Stimulated activated CD4-positive, alpha-beta T cell treated with anti-CD3 and anti-CD28 coated beads, Interleukin-15, amount 100 ng/mL, for 1 hour (primary cell): ENCODE data around the gene C8G.

Source experiments
- DNase-seq, 2 donors: peaks; one replicate each; pipeline ENCODE4 v3.0.0-alpha.2; 2020; ENCODE audit warnings: low read depth in 1 of 2, low spot score in 1 of 2

C8G gene

DNA sequence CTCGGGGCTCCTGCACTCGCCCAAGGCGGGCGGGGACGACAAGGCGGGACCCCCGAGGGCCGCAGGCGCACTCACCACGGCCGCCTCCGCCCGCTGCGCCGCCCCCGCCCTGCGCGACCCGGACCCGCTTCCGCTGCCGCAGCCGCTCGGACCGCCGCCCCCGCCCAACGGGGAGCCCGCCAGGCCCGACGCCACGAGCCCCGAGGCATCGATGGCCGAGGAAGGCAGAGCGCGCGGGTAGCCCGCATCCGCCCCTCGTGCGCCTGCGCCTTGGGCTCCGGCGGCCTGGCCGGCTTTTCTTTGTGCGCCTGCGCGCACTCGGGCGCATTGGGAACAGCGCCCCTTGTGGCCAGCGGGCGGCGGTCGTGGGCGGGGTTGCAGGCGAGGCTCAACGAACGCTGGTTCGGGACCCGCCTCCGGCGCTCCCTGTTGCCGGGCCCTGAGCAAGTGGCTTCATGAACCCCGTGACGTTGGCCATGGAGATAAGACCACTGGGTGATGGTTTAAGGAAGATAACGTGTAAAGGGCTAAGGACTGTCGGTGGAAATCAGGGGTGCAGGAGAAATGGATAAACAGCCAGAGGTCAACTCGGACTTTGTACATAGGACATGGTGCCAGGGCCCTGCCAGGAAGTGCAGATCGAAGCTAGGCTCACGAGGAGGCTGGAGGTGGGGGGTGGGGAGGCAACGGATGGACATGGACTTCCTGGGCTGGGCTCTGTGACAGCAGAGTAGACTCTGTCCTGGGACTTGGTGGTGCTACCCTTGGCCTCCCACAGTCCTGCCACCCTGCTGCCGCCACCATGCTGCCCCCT is at the start of gene C8G, which contains the start of gene FBXW5:
Gene C8G (plus strand): TSS at position 725 of the 814 bp plus-strand sequence. CDS start 78 bp downstream, at position 803.
Gene FBXW5 (minus strand): TSS at position 220 of the 814 bp plus-strand sequence. CDS start 655 bp downstream, outside the sequence.
- peak; percentile 91 to 93 for DNase-seq

DNA sequence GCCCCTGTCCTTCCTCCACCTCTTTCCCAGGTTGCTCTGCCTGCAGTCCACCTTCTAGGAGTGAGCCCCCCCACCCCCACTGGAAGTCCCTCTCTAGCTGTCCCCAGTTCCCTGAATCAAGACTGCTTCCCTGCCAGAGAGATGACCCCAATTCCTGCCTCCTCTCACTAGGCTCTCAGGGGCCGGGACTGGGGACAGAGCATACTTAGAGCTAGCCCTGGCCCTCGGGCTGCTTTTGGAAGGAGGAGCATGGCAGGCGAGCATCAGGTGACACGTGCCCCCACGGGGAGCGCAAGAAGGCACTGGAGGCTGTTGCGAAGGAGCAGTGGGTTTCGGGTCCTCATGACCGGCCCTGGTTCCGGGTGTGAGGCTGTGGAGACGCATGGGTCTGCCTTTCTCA is 49.0 kb upstream of the C8G start:
- no peak for DNase-seq

DNA sequence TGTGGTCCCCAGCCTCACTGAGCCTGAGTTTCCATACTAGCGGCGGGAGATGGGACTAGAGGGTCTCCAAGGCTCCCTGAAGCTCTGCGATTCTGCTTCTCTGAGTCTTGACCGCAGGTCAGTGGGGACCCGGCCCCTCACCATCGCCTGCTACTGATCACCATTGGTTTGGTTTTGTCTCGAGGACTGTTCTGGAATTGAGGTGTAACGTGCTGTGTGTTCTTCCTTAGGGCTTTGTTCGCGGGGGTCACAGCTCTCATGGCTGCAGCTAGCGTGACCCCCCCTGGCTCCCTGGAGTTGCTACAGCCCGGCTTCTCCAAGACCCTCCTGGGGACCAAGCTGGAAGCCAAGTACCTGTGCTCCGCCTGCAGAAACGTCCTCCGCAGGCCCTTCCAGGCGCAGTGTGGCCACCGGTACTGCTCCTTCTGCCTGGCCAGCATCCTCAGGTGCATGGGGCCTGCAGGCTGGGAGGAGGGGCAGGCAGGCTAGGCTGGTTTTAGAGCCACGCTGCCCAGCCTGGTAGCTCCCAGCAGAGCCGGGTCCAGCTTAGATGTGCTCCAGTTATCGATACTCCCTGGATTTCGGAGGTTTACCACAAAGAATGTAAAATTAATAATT is 46.5 kb upstream of the C8G start:
- no peak for DNase-seq

DNA sequence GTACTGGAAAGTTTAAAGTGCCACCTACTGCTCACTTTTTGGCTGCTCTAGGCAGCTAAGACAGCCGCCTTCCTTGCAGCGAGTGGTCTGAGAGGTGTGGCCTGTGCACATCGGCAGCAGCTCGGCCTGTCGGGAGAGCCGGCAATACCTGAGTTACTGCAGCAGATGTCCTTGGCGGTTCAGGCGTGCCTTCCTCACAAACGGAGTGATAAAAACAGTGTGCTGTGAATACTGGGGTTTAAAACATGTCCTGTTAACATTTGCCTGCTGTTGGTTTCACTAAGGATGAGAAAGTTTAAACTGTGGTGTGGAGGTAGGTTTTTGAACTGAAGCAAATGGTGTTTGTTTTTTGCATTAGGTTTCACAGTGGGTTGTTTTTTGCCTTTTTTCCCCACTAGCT is 45.8 kb upstream of the C8G start:
- no peak for DNase-seq

DNA sequence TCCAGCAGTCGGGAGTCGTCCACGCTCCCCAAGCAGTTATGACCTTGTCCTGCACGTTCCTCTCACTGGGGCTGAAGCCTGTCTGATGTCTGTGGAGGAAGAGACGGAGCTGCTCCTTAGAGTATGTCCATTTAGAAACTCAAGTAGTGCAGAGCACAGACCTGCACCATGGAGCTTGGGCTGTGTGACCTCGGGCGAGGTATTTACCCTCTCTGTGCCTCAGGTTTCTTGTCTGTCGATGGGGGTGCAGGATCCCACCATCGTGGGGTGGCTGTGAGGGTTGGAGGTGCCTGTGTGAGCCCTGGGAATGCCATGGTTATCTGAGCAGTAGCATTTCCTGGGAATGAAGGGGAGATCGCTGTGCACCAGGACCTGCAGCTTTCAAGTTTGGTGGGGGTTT is 44.5 kb upstream of the C8G start:
- DNase-seq = no peak

DNA sequence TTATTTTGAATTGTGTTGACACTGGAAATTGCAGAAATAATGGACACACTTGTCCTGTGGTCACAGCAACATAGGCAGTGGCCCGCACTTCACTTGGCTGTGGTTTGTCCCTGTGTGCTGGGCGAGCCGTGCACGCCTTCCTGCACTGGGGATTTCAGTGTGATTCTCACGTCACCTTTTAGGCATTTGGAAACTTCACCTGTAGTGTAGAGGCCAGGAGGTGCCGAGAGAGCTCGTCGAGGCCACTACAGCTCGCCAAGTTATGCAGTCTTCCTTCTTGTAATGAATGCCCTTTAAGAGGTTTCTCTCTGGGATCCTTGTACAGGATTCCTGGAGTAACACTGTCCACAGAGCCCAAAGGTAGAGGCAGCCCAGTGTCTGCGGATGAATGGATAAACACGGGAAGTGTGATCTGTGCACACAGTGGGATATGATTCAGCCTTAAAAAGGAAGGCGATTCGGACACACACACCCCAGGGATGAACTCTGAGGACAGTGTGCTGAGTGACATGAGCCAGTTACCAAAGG is 44.0 kb upstream of the C8G start:
- DNase-seq = no peak

DNA sequence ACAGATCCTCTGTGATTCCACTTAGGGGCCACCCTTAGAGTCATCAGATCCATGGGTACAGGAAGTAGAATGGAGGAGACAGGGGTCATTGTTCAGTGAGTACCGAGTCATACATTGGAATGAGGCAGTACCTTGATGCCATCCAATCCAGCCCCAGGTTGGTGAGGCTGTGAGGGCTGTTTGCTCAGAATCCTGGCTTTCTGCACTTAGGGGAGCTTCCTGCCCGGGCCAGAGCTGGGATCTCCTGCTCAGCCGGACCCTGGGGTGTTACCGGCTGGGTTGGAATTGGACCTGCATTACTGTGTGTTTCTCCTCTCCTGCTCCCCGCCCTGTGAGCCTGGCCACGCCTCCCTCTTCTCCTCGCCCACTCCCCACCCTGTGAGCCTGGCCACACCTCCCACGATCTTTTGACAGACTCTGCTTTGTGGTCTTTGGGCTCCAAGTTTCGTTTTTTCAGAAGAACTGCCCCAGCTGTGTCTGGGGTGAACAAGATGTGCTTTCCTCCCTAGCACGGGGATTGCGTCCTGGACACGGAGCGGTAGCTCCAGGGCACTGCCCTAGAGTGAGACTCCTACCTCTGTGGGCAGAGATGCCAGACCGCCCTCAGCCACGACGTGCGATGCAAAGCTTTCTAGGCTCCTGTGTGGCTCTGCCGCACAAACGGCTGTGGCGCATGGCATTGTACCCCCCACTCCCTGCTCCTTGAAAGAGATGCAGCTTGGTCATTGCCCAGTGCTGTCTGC is 43.4 kb upstream of the C8G start:
- DNase-seq = peak; percentile 35 to 57

DNA sequence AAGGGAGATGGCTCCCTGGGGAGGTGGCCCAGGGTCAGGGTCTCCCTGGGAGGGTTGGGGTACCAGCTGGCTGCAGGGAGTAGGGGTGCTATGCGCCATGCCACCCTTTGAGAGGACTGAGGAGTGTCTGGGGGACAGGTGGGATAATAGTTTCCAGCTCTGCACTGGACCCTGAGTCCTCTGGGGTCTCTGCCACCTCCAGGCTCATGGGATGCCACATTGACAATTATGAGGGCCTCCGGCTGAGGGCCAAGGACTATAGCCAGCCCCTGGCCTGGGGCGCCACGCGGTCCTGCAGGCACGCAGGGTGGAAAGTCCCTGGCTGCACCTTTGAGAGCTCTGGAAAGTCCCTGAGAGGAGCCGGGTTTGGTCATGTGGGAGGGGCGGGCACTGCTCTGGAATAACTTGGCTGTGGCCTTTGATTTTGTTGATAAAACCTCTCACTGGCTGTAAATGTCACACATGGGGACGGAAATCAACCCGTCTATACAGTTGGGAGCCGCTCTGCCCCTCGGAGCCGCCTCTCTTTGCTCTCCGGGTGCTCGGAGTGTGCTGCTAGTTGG is 42.7 kb upstream of the C8G start:
- peak; percentile 67 to 74 for DNase-seq

DNA sequence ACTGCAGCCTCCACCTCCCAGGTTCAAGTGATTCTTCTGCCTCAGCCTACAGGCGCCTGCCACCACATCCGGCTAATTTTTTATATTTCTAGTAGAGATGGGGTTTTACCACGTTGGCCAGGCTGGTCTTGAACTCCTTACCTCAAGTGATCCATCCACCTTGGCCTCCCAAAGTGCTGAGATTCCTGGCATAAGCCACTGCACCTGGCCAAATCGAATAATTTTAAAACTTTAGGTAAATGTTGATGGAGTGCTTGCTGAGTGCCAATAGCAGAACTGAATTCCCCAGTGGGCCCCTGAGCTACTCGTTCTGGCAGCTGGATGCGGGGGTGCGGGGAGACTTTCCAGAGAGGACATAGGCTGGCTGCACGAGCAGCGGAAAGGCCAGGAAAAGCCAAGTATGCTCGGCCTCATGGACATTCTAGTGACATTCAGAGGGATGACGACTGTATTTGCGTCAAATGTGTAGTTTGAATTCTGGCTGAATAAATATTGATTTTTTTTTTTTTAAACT is 41.9 kb upstream of the C8G start:
- no peak for DNase-seq

DNA sequence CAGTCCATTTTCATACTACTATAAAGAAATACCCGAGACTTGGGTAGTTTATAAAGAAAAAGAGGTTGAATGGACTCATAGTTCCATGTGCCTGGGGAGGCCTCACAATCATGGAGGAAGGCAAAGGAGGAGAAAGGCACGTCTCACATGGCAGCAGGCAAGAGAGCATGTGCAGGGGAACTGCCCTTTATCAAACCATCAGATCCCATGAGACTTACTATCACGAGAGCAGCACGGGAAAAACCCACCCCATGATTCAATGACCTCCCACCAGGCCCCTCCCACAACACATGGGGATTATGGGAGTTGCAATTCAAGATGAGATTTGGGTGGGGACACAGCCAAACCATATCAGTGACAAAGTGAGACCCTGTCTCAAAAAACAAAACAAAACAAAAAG is 38.8 kb upstream of the C8G start:
- DNase-seq = no peak

DNA sequence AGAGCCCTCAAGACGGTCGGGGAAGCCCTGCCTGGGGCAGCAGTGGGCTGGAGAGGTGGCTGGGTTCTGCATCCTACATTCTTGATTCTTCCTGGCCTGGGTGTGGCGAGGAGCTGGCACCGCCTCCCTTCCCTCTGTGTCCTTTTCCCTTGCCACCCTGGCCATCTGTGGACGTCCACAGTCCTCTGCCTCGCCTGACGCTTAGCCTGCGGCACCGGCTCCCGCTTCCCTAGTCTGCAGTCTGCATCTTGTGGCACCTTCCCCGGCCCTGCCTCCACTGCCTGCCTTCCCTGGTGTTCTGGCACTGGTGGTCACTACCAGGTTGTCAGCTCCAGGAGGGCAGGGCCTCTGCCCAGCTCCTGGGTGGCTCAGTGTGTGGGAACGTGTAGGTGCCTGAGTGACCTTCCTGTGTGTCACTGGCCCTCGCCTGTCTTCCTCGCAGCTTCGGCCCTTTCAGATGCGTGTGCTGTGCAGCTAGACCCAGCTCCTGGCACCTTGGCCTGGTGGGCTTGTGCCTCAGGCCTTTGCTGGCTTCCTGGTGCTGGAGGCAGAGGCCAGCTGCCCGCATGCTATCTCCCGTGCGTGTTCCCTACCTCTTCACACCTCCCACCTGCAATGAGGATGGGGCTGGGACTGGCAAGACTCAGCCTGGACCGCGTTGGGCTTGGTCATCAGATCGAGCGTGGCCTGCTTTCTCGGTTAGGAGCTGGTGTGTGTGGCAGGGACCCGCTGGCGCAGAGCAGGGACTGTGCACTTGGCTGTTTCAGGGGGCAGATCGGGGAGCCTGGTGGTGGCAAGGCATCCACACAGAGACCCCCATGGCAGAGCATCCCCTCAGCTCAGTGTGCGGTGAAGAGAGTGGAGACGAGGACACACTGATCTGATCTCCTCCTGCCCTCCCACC is 37.8 kb upstream of the C8G start:
- no peak for DNase-seq

DNA sequence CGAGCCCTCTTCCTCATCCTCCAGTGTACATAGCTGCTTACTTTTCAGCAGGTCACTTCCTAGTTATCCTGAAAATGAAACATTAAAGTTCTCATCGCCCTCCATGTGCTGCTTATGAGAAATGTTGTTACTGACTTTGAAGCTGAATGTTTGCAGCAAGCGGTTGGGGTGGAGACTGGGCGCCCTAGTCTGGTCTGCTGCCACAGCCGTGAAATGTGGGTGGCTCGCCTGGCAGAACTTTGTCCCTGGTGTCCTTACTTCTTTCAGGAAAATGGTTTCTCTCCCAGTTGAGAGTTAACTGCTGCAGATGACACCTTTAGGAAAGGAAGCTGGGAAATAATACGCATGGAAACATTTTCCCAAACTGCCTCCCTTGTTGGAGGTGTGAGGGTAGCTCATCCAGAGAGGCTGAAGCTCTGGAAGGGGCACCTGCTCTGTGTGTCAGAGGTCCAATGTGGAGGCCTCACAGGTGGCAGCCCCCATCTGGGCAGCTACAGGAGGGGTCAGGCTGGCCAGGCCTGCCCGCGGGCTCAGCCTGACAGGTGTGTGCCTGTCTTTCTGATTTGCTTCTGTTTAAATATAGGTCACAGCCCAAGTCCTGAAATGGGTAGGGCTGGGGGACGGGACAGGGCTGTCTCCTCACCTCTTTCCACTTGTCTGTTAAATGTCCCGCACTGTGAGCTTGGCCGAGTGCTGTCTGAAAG is 34.7 kb upstream of the C8G start:
- DNase-seq = no peak

DNA sequence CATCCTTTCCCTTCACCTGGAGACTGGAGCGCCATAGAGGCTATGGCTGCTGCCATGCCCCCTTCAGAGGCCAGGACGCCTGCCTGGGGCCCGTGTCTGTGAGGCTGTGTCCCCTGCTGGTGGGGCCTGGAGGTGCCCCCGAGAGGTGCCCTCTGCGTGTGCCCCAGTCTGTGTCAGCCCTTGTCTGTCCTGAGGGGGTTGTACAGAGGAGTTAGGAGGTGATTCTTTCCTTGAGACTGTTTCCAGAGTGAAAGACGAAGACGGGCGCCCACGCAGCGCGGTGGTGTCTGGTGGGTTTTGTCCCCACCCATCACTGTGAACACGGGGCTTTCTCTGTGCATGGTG is 34.2 kb upstream of the C8G start:
- no peak for DNase-seq

DNA sequence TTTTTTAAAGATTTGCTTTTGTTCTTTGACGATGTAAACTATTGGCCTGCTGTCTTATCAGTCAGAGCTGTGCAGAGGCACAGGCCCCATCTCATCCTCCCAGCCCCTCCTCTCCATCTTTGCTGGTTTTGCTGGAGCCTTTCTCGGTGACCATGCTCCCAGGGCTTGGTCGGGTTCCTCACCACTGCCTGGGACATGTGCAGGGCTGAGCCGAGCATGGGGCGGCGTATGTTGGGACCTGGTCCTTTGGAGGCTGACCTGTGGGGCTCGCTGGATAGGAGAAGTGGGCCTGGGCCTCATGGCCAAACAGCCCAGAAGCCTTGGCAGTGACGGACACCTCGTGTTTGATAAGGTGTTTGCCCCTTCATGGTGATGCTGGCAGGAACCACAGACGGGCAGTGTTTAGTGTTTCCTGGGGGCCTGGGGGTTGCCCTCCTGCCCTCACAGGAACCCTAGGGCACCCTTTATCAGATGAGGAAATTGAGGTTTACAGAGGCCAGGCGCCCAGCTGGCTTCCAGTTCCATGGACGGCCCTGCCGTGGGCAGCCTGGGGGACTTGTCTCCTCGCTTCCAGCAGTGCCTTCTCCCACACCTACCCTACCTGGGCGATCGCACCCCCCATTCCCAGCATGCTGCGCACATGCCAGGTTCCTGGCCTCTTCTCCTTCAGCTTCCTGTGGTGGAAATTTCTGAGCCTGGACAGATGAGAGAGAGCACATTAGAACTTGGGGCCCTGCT is 31.2 kb upstream of the C8G start:
- no peak for DNase-seq

DNA sequence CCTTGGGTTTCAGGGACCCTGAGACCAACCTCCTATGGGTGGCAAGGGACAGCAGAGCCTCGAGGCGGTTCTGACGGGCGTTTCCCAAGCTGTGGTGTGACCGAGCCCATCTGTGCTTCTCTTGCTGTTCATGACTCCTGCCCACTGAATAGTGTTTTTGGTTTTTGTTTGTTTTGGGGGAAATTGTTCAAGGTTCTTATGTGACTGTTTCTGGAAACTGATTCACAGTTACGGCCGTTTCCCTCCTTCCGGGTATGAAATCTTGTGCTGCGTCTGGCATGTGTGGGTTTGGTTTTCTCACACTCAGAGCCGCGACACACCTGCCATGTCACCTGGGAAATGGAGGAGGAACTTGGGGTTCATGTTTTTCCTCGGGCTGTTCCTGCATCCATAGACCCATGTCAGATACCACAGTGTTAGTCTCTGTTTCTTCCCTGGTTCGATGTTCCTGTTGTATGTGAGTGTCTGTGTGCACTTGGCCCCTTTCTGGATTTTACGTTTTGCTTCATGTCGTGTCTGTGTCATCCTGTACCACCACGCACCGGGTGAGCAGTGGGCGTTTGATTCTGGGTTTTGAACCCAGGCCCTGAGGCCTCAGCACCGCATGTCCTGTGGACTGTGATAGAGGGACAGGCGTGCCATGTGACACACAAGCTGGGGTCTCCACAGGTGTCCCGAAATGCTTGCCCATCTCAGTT is 29.3 kb upstream of the C8G start:
- DNase-seq = no peak

DNA sequence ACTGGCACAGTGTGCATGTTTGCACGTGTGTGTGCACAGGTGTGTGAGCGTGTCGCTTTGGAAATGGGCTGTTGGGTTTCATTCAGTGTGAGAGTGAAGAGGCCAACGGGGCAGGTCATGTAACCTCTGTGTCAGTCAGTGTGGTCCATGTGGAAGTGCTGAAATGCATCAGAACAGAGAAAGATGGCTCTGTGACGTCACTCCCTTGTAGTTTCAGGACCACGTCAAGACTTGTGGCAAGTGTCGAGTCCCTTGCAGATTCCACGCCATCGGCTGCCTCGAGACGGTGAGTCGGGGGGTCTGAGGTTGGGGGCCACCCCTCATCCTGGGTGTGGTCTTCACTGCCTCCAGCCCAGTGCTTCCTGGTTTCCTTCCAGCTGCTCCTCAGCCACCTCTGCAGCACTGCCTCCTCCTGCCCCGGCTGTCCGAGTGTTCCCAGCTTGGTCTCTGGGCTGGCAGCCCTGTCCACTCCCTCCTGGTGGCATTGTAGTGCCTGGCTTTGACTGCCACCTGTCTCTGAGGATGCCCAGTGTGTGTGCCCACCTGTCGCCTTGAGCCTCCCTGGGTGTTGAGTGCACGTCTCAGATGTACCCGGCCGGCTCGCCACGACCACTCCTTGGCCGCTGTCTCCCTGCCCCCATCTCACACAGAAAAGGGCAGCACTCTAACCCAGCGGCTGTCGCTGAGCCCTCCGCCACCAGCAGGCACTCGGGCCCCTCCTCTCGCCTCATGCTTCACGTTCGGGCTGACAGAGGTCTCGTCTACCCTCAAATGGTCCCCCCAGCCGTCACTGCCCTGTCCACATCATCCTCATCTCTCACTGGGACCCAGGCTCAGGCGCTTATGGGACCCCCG is 28.5 kb upstream of the C8G start:
- no peak for DNase-seq

DNA sequence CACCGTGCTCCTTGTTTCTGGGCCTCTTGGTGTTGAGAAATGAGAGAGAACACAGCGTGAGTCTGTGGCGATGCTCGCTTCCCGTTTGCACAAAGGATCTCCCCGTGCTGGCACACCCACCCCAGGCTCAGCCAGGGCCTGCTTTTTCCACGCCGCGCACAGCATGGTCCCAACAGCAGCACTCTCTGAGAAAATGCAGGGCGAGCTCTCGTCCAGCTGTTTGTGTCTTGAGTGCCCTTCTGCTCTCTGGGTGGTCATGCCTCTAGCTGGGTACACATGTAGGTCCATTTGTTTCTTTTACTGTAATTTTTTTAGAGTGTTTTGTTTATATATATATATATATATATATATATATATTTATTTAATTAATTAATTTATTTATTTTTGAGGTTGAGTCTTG is 27.1 kb upstream of the C8G start:
- DNase-seq = no peak
